Urothelium cell line (cell line): ENCODE results near the gene CHCHD6.

ENCODE experiments used
- DNase-seq: peaks from one replicate; pipeline ENCODE4 v3.0.0; 2011; ENCODE audit warnings: low spot score, mixed read lengths
- FAIRE-seq: peaks from 2 replicates; lab custom pipeline; 2011; peaks lifted over from hg19 to GRCh38; lab: Jason Lieb, UNC

CHCHD6 gene

GRCh38 chr3:126737527-126737926, 33.5 kb downstream of the CHCHD6 start:
- FAIRE-seq = no peak
- DNase-seq = no peak

- DNase-seq = no peak
These were observed 38.0 kb downstream of the CHCHD6 start for GRCh38 chr3:126742057-126742456.

GRCh38 chr3:126743350-126743749, 39.3 kb downstream of the CHCHD6 start:
- FAIRE-seq (no peak), DNase-seq (no peak)

More at GRCh38 chr3:126742057-126742456, 38.0 kb downstream of the CHCHD6 start:
- no peak for FAIRE-seq

GRCh38 chr3:126743781-126744180, 39.7 kb downstream of the CHCHD6 start:
- FAIRE-seq = peak; percentile 40
- DNase-seq = no peak

- peak; percentile 28 for DNase-seq
- FAIRE-seq = no peak
These were observed 41.8 kb downstream of the CHCHD6 start for GRCh38 chr3:126745760-126746394.

- DNase-seq = peak; percentile 68
- peak; percentile 32 for FAIRE-seq
These were observed 42.5 kb downstream of the CHCHD6 start for GRCh38 chr3:126746395-126747177.

GRCh38 chr3:126747768-126748167, 43.7 kb downstream of the CHCHD6 start:
- no peak for FAIRE-seq
- no peak for DNase-seq

GRCh38 chr3:126748701-126749546, 44.9 kb downstream of the CHCHD6 start:
- FAIRE-seq (no peak), DNase-seq (no peak)

- FAIRE-seq = no peak
- no peak for DNase-seq
These were observed 45.5 kb downstream of the CHCHD6 start for GRCh38 chr3:126749547-126749875.

GRCh38 chr3:126749931-126750755, 46.1 kb downstream of the CHCHD6 start:
- FAIRE-seq (no peak), DNase-seq (no peak)

GRCh38 chr3:126750756-126751121, 46.7 kb downstream of the CHCHD6 start:
- no peak for DNase-seq
- no peak for FAIRE-seq

GRCh38 chr3:126751611-126752302, 47.7 kb downstream of the CHCHD6 start:
- FAIRE-seq (no peak), DNase-seq (no peak)

GRCh38 chr3:126752303-126753190, 48.5 kb downstream of the CHCHD6 start:
- DNase-seq = peak; percentile 84
- peak; percentile 59 for FAIRE-seq

GRCh38 chr3:126753191-126754160, 49.4 kb downstream of the CHCHD6 start:
- FAIRE-seq = peak; percentile 91

GRCh38 chr3:126755866-126756265, 51.8 kb downstream of the CHCHD6 start:
- DNase-seq (no peak), FAIRE-seq (no peak)

More at GRCh38 chr3:126753191-126754160, 49.4 kb downstream of the CHCHD6 start:
- DNase-seq = peak; percentile 86

- FAIRE-seq = no peak
- DNase-seq = no peak
These were observed 54.0 kb downstream of the CHCHD6 start for GRCh38 chr3:126758026-126758425.

- DNase-seq (no peak), FAIRE-seq (no peak)
These were observed 54.8 kb downstream of the CHCHD6 start for GRCh38 chr3:126758882-126759281.

GRCh38 chr3:126760541-126760940, 56.5 kb downstream of the CHCHD6 start:
- DNase-seq (no peak), FAIRE-seq (no peak)
